ENCODE measurements around the gene SCG3.
"Not testable (repeated sequence)": the region's sequence is repeated elsewhere in the genome, so short reads cannot be mapped to it uniquely, and the experiment has no call there.

DNA sequence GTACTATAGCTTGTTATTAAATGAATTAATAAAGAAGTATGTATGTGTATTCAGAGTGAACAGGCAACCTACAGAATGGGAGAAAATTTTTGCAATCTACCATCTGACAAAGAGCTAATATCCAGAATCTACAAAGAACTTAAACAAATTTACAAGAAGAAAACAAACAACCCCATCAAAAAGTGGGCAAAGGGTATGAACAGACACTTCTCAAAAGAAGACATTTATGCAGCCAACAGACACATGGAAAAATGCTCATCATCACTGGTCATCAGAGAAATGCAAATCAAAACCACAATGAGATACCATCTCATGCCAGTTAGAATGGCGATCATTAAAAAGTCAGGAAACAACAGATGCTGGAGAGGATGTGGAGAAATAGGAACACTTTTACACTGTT is 33.2 kb upstream of the SCG3 start:
- TF ChIP-seq CTCF (IDR thresholded peaks at IDR 0.05; ENCODE audit: low read depth, low read length); EZH2phosphoT487 (IDR thresholded peaks at IDR 0.05; ENCODE audit: low read depth): not testable (repeated sequence)

All from OCI-LY3 (cell line).